GM19193 (cell line): ENCODE data around the gene TFCP2L1.

Experiments
- POLR2A ChIP-seq: IDR thresholded peaks from 4 replicates; pipeline ENCODE4 v1.6.1; 2011; ENCODE audit not compliant: insufficient read depth, insufficient read length; ENCODE audit errors: extremely low read depth

TFCP2L1 gene

DNA sequence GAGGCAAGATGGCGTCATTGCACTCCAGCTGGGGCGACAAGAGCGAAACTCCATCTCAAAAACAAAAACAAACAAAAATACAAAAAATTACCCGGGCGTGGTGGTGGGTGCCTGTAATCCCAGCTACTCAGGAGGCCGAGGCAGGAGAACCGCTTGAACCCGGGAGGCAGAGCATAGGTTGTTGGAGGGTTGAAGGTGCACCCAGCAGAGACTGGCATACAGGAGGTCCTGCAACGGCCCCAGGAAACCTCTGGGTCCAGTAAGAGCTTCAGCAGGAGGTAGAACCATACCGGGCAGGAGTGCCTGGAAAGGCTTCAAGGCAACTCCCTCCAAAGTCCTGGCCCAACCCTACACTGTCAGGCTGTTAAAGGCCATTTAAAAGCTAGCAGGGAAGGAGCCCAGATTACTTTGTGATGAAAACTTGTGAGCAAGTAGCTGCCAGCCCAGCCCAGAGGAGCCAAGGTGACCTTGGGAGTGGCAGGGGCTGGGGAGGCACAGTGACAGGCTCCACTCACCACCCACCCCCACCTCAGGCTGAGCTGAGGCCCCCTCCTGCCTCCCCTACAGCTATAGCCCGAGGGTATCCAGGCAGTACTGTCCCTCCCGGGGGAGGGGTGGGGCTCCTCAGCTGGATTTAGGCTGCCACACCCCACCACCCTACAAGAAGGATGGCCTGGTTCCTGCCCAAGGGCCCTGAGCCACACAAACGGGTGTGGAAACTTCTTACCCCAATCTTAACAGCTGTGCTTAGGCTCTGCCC is 28.1 kb downstream of the TFCP2L1 start:
- TF ChIP-seq POLR2A = no peak

DNA sequence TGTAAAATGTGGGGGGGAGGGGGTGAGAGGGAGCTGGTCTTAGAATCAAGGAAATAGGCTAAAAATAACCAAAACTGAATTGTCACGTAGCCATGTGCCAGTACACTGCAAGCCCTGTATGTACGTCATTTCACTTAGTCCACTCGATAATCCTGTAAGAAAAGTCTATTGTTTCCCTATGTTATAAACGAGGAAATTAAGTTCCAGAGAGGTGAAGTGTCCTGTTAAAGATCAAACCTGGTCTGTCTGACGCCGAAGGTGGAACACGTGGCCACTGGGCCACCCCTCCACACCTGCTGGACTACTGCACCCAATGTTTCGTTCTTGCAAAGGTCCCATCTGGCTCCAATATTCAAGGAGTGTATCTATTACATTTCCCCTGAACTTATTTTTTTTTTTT is 29.6 kb downstream of the TFCP2L1 start:
- TF ChIP-seq POLR2A = no peak

GRCh38 chr2:121254748-121255147 is 30.3 kb downstream of the TFCP2L1 start:
- TF ChIP-seq POLR2A = no peak

GRCh38 chr2:121253674-121254240 is 31.2 kb downstream of the TFCP2L1 start:
- TF ChIP-seq POLR2A = no peak

DNA sequence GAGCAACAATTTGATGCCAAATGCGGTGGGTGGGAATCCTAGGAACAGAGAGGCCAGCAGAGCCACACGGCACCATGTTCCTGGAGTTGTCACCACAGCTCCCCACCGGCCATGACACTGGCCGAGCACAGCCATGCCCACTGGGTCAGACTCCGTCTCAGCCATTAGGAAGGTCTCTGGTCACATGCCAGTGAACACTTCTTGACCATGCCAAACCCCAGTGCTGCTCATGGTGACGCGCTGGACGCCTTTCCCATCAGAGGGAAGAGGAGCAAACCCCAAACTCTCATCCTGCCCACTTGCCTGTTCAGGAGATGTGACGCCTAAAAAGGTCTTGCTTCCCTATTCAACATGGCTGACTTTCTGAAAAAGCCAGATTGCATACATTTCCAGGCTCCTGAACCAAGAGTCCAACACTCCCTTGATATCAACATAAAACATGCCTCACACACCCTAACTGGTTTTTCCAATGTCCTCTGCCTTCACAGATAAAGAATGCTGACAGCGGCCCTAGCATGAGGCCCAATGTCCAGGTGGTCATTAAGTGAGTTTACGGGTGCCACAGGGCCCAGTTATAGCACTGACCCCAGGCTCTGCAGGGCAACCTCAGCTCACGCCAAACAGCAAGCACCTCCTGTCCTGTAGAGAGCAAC is 31.9 kb downstream of the TFCP2L1 start:
- no peak for TF ChIP-seq POLR2A

GRCh38 chr2:121251497-121251896 is 33.5 kb downstream of the TFCP2L1 start:
- no peak for TF ChIP-seq POLR2A

- no peak for TF ChIP-seq POLR2A
Measured at GRCh38 chr2:121248766-121249343, 36.1 kb downstream of the TFCP2L1 start.

DNA sequence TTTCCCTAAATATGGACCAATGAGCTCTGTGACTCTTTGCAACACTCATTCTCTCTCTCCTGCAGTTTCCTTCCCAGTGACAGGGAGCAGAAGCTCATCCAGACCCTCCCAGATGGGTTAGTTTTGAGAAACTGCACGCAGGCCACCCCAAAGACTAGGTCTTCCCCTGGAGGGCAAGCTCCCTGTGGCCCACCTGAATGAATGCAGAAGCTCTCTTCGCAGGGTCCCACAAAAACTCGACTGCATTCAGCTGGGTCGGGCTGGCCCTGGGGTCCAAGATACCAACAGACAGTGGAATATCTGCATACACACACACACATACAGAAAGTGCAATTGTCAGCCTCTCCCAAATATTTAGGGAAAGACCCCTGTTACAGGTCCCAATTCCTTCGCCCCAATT is 37.0 kb downstream of the TFCP2L1 start:
- TF ChIP-seq POLR2A = no peak

GRCh38 chr2:121247534-121247933 is 37.5 kb downstream of the TFCP2L1 start:
- no peak for TF ChIP-seq POLR2A

GRCh38 chr2:121246704-121247255 is 38.2 kb downstream of the TFCP2L1 start:
- TF ChIP-seq POLR2A = no peak

- no peak for TF ChIP-seq POLR2A
Measured at GRCh38 chr2:121245913-121246312, 39.1 kb downstream of the TFCP2L1 start.

GRCh38 chr2:121245120-121245820 is 39.7 kb downstream of the TFCP2L1 start:
- no peak for TF ChIP-seq POLR2A

- TF ChIP-seq POLR2A = no peak
Measured at GRCh38 chr2:121244616-121245015, 40.4 kb downstream of the TFCP2L1 start.

DNA sequence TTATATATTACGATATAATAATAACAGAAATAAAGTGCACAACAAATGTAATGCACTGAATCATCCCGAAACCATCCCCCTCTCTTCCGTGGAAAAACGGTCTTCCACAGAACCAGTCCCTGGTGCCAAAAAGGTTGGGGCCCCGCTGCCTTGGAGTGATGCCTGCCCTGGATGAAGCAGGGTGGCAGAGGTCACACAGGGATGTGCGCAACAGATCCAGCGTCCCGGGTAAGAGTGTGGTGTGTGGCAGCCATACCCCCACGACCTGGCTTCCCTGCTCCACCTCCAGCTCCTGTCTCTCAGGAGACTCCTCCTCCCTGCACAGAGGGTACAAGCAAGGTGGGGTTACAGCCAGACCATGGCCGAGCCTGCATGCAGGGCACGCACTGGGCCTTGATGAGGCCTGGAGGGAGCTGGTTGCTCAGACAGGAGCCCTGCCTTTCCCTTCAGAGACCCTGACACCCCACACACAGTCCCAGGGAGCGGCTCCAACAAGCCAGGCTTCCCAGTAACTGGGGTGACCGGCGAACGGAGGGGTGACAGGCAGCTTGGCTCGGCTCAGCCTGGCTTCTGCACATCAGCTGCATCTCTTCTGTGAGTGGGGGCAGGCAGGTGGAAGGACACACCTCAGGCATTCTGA is 41.1 kb downstream of the TFCP2L1 start:
- TF ChIP-seq POLR2A = no peak

GRCh38 chr2:121242976-121243375 is 42.0 kb downstream of the TFCP2L1 start:
- TF ChIP-seq POLR2A = no peak

DNA sequence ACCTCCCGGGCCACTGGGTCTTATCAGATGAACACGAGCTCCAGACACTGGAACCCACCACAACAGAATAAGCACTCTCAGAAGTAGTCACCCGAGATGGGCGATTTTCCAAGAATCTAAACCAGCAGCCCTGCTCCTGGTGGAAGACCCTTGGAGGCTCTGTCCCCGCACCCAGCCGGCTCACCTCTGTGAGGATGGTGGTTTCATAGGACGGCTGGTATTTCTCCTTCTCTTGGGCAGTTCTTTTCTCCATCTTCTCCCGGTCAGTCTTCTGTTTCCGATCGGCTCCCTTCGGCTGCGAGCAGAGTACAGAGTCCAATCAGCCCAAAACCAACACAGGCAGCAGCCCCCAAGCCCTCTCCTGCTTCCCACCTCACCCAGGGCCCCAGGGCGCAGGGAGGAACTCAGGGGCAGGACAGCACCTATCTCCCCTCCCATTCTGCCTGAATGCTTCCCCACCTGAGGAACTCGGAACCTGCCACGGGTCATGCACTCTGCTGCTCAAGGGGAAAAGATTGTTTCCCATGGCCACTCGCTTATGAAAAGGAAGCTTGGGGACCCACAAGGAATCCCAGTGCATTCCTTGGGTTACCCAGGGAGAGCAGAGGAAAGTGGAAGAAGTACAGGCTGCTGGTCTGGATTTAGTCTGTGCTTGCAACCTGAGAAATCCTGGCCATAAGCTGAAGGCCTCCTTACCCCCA is 42.7 kb downstream of the TFCP2L1 start:
- TF ChIP-seq POLR2A = no peak
